CD4-positive, alpha-beta T cell treated with Interleukin-15 for 4 hours (primary cell): ENCODE results near the gene ASIC4.
A peak's percentile ranks its signal among the peaks of the same experiment; 100 is the strongest.

Experiments used
- DNase-seq: peaks from one replicate; pipeline ENCODE4 v3.0.0-alpha.2; 2020; ENCODE audit warnings: low spot score

The ASIC4 gene

GRCh38 chr2:219515874-219516629 is 1.8 kb downstream of the ASIC4 start:
- DNase-seq, result no peak

- no peak for DNase-seq
Observed at GRCh38 chr2:219516888-219517287, 2.6 kb downstream of the ASIC4 start.

- no peak for DNase-seq
Observed at GRCh38 chr2:219517954-219518778, 3.9 kb downstream of the ASIC4 start.

- no peak for DNase-seq
Observed at GRCh38 chr2:219519526-219519916, 5.2 kb downstream of the ASIC4 start.

GRCh38 chr2:219520079-219520478 is 5.8 kb downstream of the ASIC4 start:
- DNase-seq, result no peak

- DNase-seq, result no peak
Observed at GRCh38 chr2:219521066-219521880, 7.0 kb downstream of the ASIC4 start.

- DNase-seq, result no peak
Observed at GRCh38 chr2:219522111-219523030, 8.1 kb downstream of the ASIC4 start.

- DNase-seq, result no peak
Observed at GRCh38 chr2:219523031-219523671, 8.9 kb downstream of the ASIC4 start.

- DNase-seq, result no peak
Observed at GRCh38 chr2:219524817-219525216, 10.5 kb downstream of the ASIC4 start.

- no peak for DNase-seq
Observed at GRCh38 chr2:219525533-219526232, 11.4 kb downstream of the ASIC4 start.

GRCh38 chr2:219526320-219527075 is 12.2 kb downstream of the ASIC4 start:
- no peak for DNase-seq

GRCh38 chr2:219527076-219527394 is 12.8 kb downstream of the ASIC4 start:
- no peak for DNase-seq

GRCh38 chr2:219527472-219527871 is 13.2 kb downstream of the ASIC4 start:
- DNase-seq, result no peak

GRCh38 chr2:219530048-219530963 is 16.0 kb downstream of the ASIC4 start:
- peak; percentile 84 for DNase-seq

GRCh38 chr2:219531639-219532377 is 17.5 kb downstream of the ASIC4 start:
- no peak for DNase-seq

GRCh38 chr2:219532378-219532649 is 18.0 kb downstream of the ASIC4 start:
- DNase-seq, result no peak

- no peak for DNase-seq
Observed at GRCh38 chr2:219533930-219534661, 19.8 kb downstream of the ASIC4 start.
